Measurements from ENCODE around the gene SAV1.

DNA sequence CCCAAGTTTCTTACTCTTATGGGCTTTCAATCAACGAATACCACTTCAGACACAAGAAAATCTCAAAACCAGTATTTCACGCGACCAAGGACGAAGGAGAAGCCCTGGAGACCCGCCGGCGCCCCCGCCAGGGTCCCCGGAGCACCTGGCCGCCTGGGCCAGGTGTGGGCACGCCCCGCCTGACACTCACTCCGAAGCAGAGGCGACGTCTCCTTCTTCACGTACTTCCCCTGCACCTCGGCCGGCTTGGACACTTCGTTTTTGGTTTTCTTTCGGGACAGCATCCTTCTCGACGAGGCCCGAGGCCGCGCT lies 466 bp downstream of the SAV1 start:
- TF ChIP-seq RAD21 (CRISPR knock-in tag; IDR thresholded peaks at IDR 0.05) (no peak), ATF7-NPFF (CRISPR knock-in tag; IDR thresholded peaks at IDR 0.05; ENCODE audit: low read depth) (no peak), TP53 (CRISPR knock-in tag; conservative IDR thresholded peaks at IDR 0.05) (no peak), IRF2 (CRISPR knock-in tag; IDR thresholded peaks at IDR 0.05) (no peak), ZNF720 (CRISPR knock-in tag; IDR thresholded peaks at IDR 0.05) (no peak)
- TF ChIP-seq, protein P1, sequence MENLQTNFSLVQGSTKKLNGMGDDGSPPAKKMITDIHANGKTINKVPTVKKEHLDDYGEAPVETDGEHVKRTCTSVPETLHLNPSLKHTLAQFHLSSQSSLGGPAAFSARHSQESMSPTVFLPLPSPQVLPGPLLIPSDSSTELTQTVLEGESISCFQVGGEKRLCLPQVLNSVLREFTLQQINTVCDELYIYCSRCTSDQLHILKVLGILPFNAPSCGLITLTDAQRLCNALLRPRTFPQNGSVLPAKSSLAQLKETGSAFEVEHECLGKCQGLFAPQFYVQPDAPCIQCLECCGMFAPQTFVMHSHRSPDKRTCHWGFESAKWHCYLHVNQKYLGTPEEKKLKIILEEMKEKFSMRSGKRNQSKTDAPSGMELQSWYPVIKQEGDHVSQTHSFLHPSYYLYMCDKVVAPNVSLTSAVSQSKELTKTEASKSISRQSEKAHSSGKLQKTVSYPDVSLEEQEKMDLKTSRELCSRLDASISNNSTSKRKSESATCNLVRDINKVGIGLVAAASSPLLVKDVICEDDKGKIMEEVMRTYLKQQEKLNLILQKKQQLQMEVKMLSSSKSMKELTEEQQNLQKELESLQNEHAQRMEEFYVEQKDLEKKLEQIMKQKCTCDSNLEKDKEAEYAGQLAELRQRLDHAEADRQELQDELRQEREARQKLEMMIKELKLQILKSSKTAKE (CRISPR knock-in tag; IDR thresholded peaks at IDR 0.05; ENCODE audit: borderline replicate concordance): no peak
- TF ChIP-seq, protein P2, sequence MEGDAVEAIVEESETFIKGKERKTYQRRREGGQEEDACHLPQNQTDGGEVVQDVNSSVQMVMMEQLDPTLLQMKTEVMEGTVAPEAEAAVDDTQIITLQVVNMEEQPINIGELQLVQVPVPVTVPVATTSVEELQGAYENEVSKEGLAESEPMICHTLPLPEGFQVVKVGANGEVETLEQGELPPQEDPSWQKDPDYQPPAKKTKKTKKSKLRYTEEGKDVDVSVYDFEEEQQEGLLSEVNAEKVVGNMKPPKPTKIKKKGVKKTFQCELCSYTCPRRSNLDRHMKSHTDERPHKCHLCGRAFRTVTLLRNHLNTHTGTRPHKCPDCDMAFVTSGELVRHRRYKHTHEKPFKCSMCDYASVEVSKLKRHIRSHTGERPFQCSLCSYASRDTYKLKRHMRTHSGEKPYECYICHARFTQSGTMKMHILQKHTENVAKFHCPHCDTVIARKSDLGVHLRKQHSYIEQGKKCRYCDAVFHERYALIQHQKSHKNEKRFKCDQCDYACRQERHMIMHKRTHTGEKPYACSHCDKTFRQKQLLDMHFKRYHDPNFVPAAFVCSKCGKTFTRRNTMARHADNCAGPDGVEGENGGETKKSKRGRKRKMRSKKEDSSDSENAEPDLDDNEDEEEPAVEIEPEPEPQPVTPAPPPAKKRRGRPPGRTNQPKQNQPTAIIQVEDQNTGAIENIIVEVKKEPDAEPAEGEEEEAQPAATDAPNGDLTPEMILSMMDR (CRISPR knock-in tag; IDR thresholded peaks at IDR 0.05): no peak; the same call in 1 of the 2 replicates
- TF ChIP-seq, protein P3, sequence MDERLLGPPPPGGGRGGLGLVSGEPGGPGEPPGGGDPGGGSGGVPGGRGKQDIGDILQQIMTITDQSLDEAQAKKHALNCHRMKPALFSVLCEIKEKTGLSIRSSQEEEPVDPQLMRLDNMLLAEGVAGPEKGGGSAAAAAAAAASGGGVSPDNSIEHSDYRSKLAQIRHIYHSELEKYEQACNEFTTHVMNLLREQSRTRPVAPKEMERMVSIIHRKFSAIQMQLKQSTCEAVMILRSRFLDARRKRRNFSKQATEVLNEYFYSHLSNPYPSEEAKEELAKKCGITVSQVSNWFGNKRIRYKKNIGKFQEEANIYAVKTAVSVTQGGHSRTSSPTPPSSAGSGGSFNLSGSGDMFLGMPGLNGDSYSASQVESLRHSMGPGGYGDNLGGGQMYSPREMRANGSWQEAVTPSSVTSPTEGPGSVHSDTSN (CRISPR knock-in tag; IDR thresholded peaks at IDR 0.05): no peak
